Heart right ventricle (tissue), 16 donors: ENCODE data around the gene NFIC. TPM values are rescaled to one million over a fixed set of nuclear protein-coding genes. Genes with fewer than 3 reads are reported as not detected.
"Not testable (repeated sequence)": the region's sequence is repeated elsewhere in the genome, so short reads cannot be mapped to it uniquely, and the experiment has no call there.

ENCODE experiments used
- ATAC-seq, 8 donors: fragments of 200-7000 bp; cut with Tn5 transposase; one replicate each; pipeline ENCODE4 v1.9.1; 2020; ENCODE audit warnings: mild to moderate bottlenecking in 8 of 8, moderate library complexity in 8 of 8, moderate number of reproducible peaks in 1 of 8
- DNase-seq, 2 donors: peaks; one replicate each; pipeline ENCODE4 v3.0.0-alpha.2; 2020
- H3K27ac ChIP-seq, 10 donors: fragments of 200-600 bp; sonication (generic) in 2 of 10; one replicate each; pipeline versions ENCODE4 v1.5.0 to v1.8.0; 2020 to 2022; ENCODE audit warnings: mild to moderate bottlenecking in 3 of 10
- H3K27me3 ChIP-seq, 7 donors: fragments of 200-600 bp; one replicate each; pipeline ENCODE4 v1.8.0; 2021 to 2022; ENCODE audit warnings: mild to moderate bottlenecking in 2 of 7
- H3K36me3 ChIP-seq, 9 donors: fragments of 200-600 bp; sonication (generic) in 1 of 9; one replicate each; pipeline versions ENCODE4 v1.5.0 to v1.8.0; 2020 to 2022; ENCODE audit warnings: mild to moderate bottlenecking in 2 of 9
- H3K4me1 ChIP-seq, 9 donors: fragments of 200-600 bp; sonication (generic) in 1 of 9; one replicate each; pipeline versions ENCODE4 v1.5.0 to v1.8.0; 2020 to 2022; ENCODE audit warnings: mild to moderate bottlenecking in 4 of 9
- H3K4me3 ChIP-seq, 10 donors: fragments of 200-600 bp; sonication (generic) in 2 of 10; one replicate each; pipeline versions ENCODE4 v1.5.0 to v1.8.0; 2020 to 2022; ENCODE audit warnings: mild to moderate bottlenecking in 7 of 10, moderate library complexity in 2 of 10
- H3K9me3 ChIP-seq, 11 donors: fragments of 200-600 bp in 10 of 11; sonication (generic) in 2 of 11; one replicate each; pipeline versions ENCODE4 v1.5.0 to v1.8.0; 2013 to 2022; ENCODE audit warnings: mild to moderate bottlenecking in 2 of 11, control low read depth in 1 of 11, moderate library complexity in 1 of 11
- CTCF ChIP-seq, 9 donors: fragments of 200-600 bp; sonication (generic) in 2 of 9; IDR thresholded peaks; one replicate each; pipeline versions ENCODE4 v1.5.0 to v1.8.0; 2021 to 2022; ENCODE audit warnings: antibody characterized with exemption in 9 of 9, mild to moderate bottlenecking in 5 of 9, moderate library complexity in 1 of 9
- WGBS, 2 donors: extraction: QIAGEN DNeasy Blood & Tissue Kit; methylation state at CpG; one replicate each; pipeline ENCODE4 v1.1.7; 2013; ENCODE audit warnings: inconsistent platforms in 1 of 2; 5-methylcytosine and 5-hydroxymethylcytosine counted together
- intact Hi-C, 10 donors: fragments of 100-400 bp; cut with DNase I; formaldehyde crosslinking; loops; one replicate each; pipeline versions ENCODE4 v1.11.1 to v1.14.2; 2022
- polyA plus RNA-seq, 2 donors: library from polyadenylated mRNA; stranded (reverse); fragments of 200-250 nt; gene quantifications; one replicate each; pipeline ENCODE4 v1.2.3, GENCODE V29; 2013
- total RNA-seq, 10 donors: library from RNA; stranded (reverse); fragmentation: NEBNext Ultra II Directional in 3 of 10; extraction: Animal tissue kit (Norgen Biotek cat#: 25700) in 3 of 10; gene quantifications; one replicate each; pipeline versions ENCODE4 v1.2.1 to v1.2.4, GENCODE V29; 2021 to 2023
- donor health status: Arrhythmogenic right ventricular cardiomyopathy.
- donor health status: ischemic (EF 13 %, LVEDD 7.1; RV severe dilation, severe dysfunction).
- donor health status: healthy with polysubstance abuse.
- donor health status: DM: no; HTN: yes; CAD: no.
- donor health status: DM: no; HTN: no; CAD: no.
- donor health status: ischemic (EF 25% LVEDD 6.9; RV normal size, moderate dysfunction).
- donor health status: ischemic (EF 25% LVEDD 5.7; RV mildly dilated, moderate dysfunction).
- donor health status: healthy.
- donor health status: DM: yes; HTN: yes; CAD: no.
- donor health status: Ischemic cardiomyopathy.
- donor health status: ischemic (EF 35%, LVEDD 5.7; RV mildly dilated, moderate dysfunction).
- donor health status: nonischemic (EF 11% LVEDD 7.7; RV severe dilation, severe dysfunction).
- donor health status: DM: yes; HTN: yes; CAD: no.
- donor health status: PGD.
- donor health status: ischemic (EF 29% LVEDD 5.4; RV normal size, mild dysfunction).
- donor health status: nonischemic (EF 23%, LVEDD 6.1; RV moderate dilation, normal function).

NFIC gene
- total and polyA plus RNA-seq, 12 donors: 52.3 to 217 (median 157) TPM

- Histone ChIP-seq H3K9me3 (no peaks in the 10 kb centered on the region), H3K4me1 (peaks cover 11 to 31% (median 27%) of the 10 kb centered on the region in 9 donors), H3K27ac (peak overlapping the region; percentile 3 to 85 (median 68)), H3K27me3 (no peaks in the 10 kb centered on the region), H3K4me3 (peak overlapping the region in 5 of 10 donors; percentile 16 to 35 (median 28)), H3K36me3 (no peaks in the 10 kb centered on the region)
- ATAC-seq: peak; percentile 44 to 86 (median 64)
- DNase-seq: peak; percentile 69 to 80
- WGBS, 2 donors: 9 to 12% methylated on average over 23 of the region's 23 CpGs
- intact Hi-C loops: loop anchor here in 1 of 10 donors (5.0 kb wide), 1 partner anchor 80 kb away; no protein-coding TSS in a partner anchor
- no peak for TF ChIP-seq CTCF (IDR thresholded peaks at IDR 0.05)
Observed at GRCh38 chr19:3346677-3347353, 19.6 kb upstream of the NFIC start.

- WGBS, 2 donors: 74 to 80% methylated on average over 11 of the region's 11 CpGs
- H3K4me3 ChIP-seq: no peak overlapping the region
- intact Hi-C loops: loop anchor here in 1 of 10 donors (5.0 kb wide), 1 partner anchor 79 kb away; no protein-coding TSS in a partner anchor
- peaks cover 11 to 29% (median 24%) of the 10 kb centered on the region in 9 donors for H3K4me1 ChIP-seq
- H3K9me3 ChIP-seq: no peaks in the 10 kb centered on the region
- H3K36me3 ChIP-seq: no peaks in the 10 kb centered on the region
- no peaks in the 10 kb centered on the region for H3K27me3 ChIP-seq
- TF ChIP-seq CTCF (IDR thresholded peaks at IDR 0.05): no peak
- ATAC-seq (no peak), DNase-seq (no peak)
- no peak overlapping the region for H3K27ac ChIP-seq
Observed at GRCh38 chr19:3348042-3348441, 18.3 kb upstream of the NFIC start.

GRCh38 chr19:3348469-3348868 lies 17.9 kb upstream of the NFIC start:
- not testable (repeated sequence) for H3K9me3 ChIP-seq, H3K27ac ChIP-seq, H3K36me3 ChIP-seq, ATAC-seq, H3K4me3 ChIP-seq, DNase-seq, H3K27me3 ChIP-seq
- peaks cover 11 to 24% (median 20%) of the 10 kb centered on the region in 9 donors for H3K4me1 ChIP-seq
- 96 to 97% methylated on average over 11 of the region's 11 CpGs for WGBS, 2 donors
- intact Hi-C loops: loop anchor here in 1 of 10 donors (5.0 kb wide), 1 partner anchor 79 kb away; no protein-coding TSS in a partner anchor

GRCh38 chr19:3350014-3350663 lies 16.2 kb upstream of the NFIC start:
- no peak overlapping the region for H3K4me3 ChIP-seq
- no peak for DNase-seq
- H3K27me3 ChIP-seq: no peaks in the 10 kb centered on the region
- H3K9me3 ChIP-seq: peaks cover 0 to 10% (median 0%) of the 10 kb centered on the region in 11 donors
- no peak for TF ChIP-seq CTCF (IDR thresholded peaks at IDR 0.05)
- 71 to 73% methylated on average over 9 of the region's 9 CpGs for WGBS, 2 donors
- no peak overlapping the region for H3K27ac ChIP-seq
- intact Hi-C loops: loop anchor here in 2 of 10 donors (5.0 to 10.0 kb wide), 2 partner anchors 72 to 75 kb away; no protein-coding TSS in a partner anchor
- no peaks in the 10 kb centered on the region for H3K36me3 ChIP-seq
- ATAC-seq: no peak
- H3K4me1 ChIP-seq: peaks cover 8 to 17% (median 13%) of the 10 kb centered on the region in 9 donors
